Trophoblast cell (in vitro differentiated cells and primary cell): ENCODE measurements around the gene OPCML.

Experiments used
- DNase-seq, 2 donors: peaks; one replicate each; pipeline ENCODE4 v3.0.0-alpha.2; 2016
- H2AFZ ChIP-seq: 2 replicates; pipeline ENCODE4 v1.6.1; 2013; ENCODE audit warnings: low read length, moderate library complexity, mild to moderate bottlenecking; ENCODE audit not compliant: insufficient read depth, poor library complexity
- H2AK5ac ChIP-seq: 2 replicates; pipeline ENCODE4 v1.6.1; 2013; ENCODE audit warnings: mild to moderate bottlenecking, low read length
- H2BK120ac ChIP-seq: 2 replicates; pipeline ENCODE4 v1.6.1; 2013; ENCODE audit warnings: low read length, mild to moderate bottlenecking, moderate library complexity; ENCODE audit not compliant: insufficient read depth, poor library complexity
- H2BK12ac ChIP-seq: 2 replicates; pipeline ENCODE4 v1.6.1; 2013; ENCODE audit warnings: mild to moderate bottlenecking, low read length, moderate library complexity
- H2BK5ac ChIP-seq: 2 replicates; pipeline ENCODE4 v1.6.1; 2013; ENCODE audit warnings: low read length, low read depth, moderate library complexity, mild to moderate bottlenecking; ENCODE audit not compliant: poor library complexity
- H3K14ac ChIP-seq: 2 replicates; pipeline ENCODE4 v1.6.1; 2013; ENCODE audit warnings: mild to moderate bottlenecking, low read length
- H3K18ac ChIP-seq: 2 replicates; pipeline ENCODE4 v1.6.1; 2013; ENCODE audit warnings: mild to moderate bottlenecking, low read length
- H3K23ac ChIP-seq: 2 replicates; pipeline ENCODE4 v1.6.1; 2013; ENCODE audit warnings: low read length
- H3K27ac ChIP-seq: 2 replicates; pipeline ENCODE4 v1.5.1; 2013; ENCODE audit warnings: low read depth, mild to moderate bottlenecking, inconsistent platforms, low read length, moderate library complexity
- H3K27me3 ChIP-seq: 2 replicates; pipeline ENCODE4 v1.6.1; 2013; ENCODE audit warnings: inconsistent platforms, mild to moderate bottlenecking, low read length, moderate library complexity; ENCODE audit not compliant: insufficient read depth
- H3K36me3 ChIP-seq, 2 experiments: 1 replicate in 1 of 2; 2 replicates in 1 of 2; pipeline ENCODE4 v1.6.1; 2013; ENCODE audit warnings: low read length in 2 of 2, mild to moderate bottlenecking in 2 of 2, moderate library complexity in 1 of 2; ENCODE audit not compliant: insufficient read depth in 2 of 2, control insufficient read depth in 1 of 2
- H3K4ac ChIP-seq: 2 replicates; pipeline ENCODE4 v1.6.1; 2013; ENCODE audit warnings: low read depth, mild to moderate bottlenecking, low read length, moderate library complexity
- H3K4me1 ChIP-seq, 2 experiments: 1 replicate in 1 of 2; 2 replicates in 1 of 2; pipeline ENCODE4 v1.6.1; 2013; ENCODE audit warnings: low read length in 2 of 2, mild to moderate bottlenecking in 2 of 2, moderate library complexity in 1 of 2; ENCODE audit not compliant: insufficient read depth in 2 of 2, control insufficient read depth in 1 of 2
- H3K4me2 ChIP-seq: 2 replicates; pipeline ENCODE4 v1.6.1; 2013; ENCODE audit warnings: inconsistent platforms, mild to moderate bottlenecking, low read length, moderate library complexity
- H3K4me3 ChIP-seq: 2 replicates; pipeline ENCODE4 v1.5.1; 2013; ENCODE audit warnings: mild to moderate bottlenecking, low read depth, low read length, inconsistent platforms
- H3K79me1 ChIP-seq: one replicate; pipeline ENCODE4 v1.6.1; 2013; ENCODE audit warnings: low read length
- H3K79me2 ChIP-seq: 2 replicates; pipeline ENCODE4 v1.6.1; 2013; ENCODE audit warnings: low read length, mild to moderate bottlenecking; ENCODE audit not compliant: control insufficient read depth, insufficient read depth, poor library complexity
- H3K9ac ChIP-seq: 2 replicates; pipeline ENCODE4 v1.6.1; 2013; ENCODE audit warnings: mild to moderate bottlenecking, low read length
- H3K9me3 ChIP-seq: 2 replicates; pipeline ENCODE4 v1.6.1; 2013; ENCODE audit warnings: low read depth, mild to moderate bottlenecking, control low read depth, inconsistent platforms, low read length; ENCODE audit not compliant: insufficient read depth
- H4K12ac ChIP-seq: 2 replicates; pipeline ENCODE4 v1.6.1; 2013; ENCODE audit warnings: low read depth, mild to moderate bottlenecking, low read length, moderate library complexity
- H4K8ac ChIP-seq: 2 replicates; pipeline ENCODE4 v1.6.1; 2013; ENCODE audit warnings: low read depth, mild to moderate bottlenecking, low read length, moderate library complexity
- H4K91ac ChIP-seq: one replicate; pipeline ENCODE4 v1.6.1; 2013; ENCODE audit warnings: low read depth, mild to moderate bottlenecking, low read length, moderate library complexity
- WGBS: extraction: QIAGEN DNeasy Blood & Tissue Kit; methylation state at CpG from one replicate; pipeline ENCODE4 v1.1.7; 2013; ENCODE audit warnings: missing lambda C conversion rate; ENCODE audit not compliant: insufficient read length, insufficient coverage; ENCODE audit errors: extremely low coverage; 5-methylcytosine and 5-hydroxymethylcytosine counted together

The OPCML gene

DNA sequence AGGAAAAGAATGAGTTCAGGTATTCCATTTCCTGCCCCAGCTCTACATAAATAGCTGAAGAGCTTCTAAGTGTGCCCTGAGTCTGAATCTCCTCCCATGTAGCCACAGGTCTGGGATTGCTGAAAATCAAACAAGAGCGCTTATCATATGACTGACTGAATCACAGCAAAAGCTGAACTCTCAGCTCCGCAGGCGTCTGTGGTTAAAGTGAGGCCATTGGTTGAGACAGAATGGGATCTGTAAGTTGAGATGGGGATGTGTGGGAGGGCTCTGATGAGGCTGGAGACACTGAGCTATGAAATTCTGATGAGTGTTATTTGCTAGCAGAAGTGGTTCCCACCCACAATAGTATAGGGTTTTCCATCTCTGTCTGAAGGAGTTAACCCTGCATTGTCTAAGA lies 637.0 kb downstream of the OPCML start:
- H3K18ac ChIP-seq: no peak overlapping the region
- no peak overlapping the region for H3K4me3 ChIP-seq
- no peak overlapping the region for H2AK5ac ChIP-seq
- no CpG with 5 or more reads among the region's 3 CpGs for WGBS
- H4K12ac ChIP-seq: no peak overlapping the region
- H3K4me1 ChIP-seq: no peaks in the 10 kb centered on the region
- peak overlapping the region; percentile 15 for H3K23ac ChIP-seq
- H3K79me1 ChIP-seq: no peaks in the 10 kb centered on the region
- no peak for DNase-seq
- no peak overlapping the region for H4K8ac ChIP-seq
- no peak overlapping the region for H2BK5ac ChIP-seq
- no peak overlapping the region for H4K91ac ChIP-seq
- H3K36me3 ChIP-seq: no peaks in the 10 kb centered on the region
- H3K9ac ChIP-seq: no peak overlapping the region
- H2BK120ac ChIP-seq: no peak overlapping the region
- H3K4me2 ChIP-seq: no peak overlapping the region
- H2AFZ ChIP-seq: no peak overlapping the region
- H3K27me3 ChIP-seq: no peaks in the 10 kb centered on the region
- H3K79me2 ChIP-seq: no peaks in the 10 kb centered on the region
- H2BK12ac ChIP-seq: no peak overlapping the region
- no peak overlapping the region for H3K27ac ChIP-seq
- peaks cover 2% of the 10 kb centered on the region for H3K9me3 ChIP-seq
- H3K14ac ChIP-seq: no peak overlapping the region
- no peak overlapping the region for H3K4ac ChIP-seq

DNA sequence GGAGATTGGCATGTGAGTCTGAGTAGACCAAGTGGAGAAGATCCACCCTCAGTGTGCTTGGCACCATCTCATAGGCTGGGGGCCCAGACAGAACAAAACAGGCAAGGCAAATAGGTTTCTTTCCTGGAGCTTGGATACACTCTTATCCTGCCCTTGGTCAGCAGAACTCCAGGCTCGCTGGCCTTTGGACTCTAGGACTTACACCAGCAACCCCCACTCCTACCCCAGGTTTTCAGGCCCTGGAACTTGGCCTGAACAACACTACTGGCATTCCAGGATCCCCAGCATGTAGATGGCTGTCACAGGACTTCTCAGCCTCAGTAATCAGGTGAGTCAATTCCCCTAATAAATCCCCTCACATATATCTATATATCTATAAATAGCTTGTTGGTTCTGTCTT lies 637.7 kb downstream of the OPCML start:
- H3K23ac ChIP-seq: no peak overlapping the region
- H3K36me3 ChIP-seq: no peaks in the 10 kb centered on the region
- H2AK5ac ChIP-seq: no peak overlapping the region
- H2BK5ac ChIP-seq: no peak overlapping the region
- no peak overlapping the region for H4K91ac ChIP-seq
- DNase-seq: no peak
- H3K79me1 ChIP-seq: no peaks in the 10 kb centered on the region
- peaks cover 2% of the 10 kb centered on the region for H3K9me3 ChIP-seq
- H2AFZ ChIP-seq: no peak overlapping the region
- no peak overlapping the region for H3K18ac ChIP-seq
- H3K27me3 ChIP-seq: no peaks in the 10 kb centered on the region
- H3K14ac ChIP-seq: no peak overlapping the region
- no peak overlapping the region for H2BK120ac ChIP-seq
- H4K8ac ChIP-seq: no peak overlapping the region
- H4K12ac ChIP-seq: no peak overlapping the region
- H3K4me2 ChIP-seq: no peak overlapping the region
- no peaks in the 10 kb centered on the region for H3K79me2 ChIP-seq
- H3K4me3 ChIP-seq: no peak overlapping the region
- WGBS: no CpG with 5 or more reads among the region's 1 CpG
- H3K9ac ChIP-seq: no peak overlapping the region
- no peak overlapping the region for H2BK12ac ChIP-seq
- H3K27ac ChIP-seq: no peak overlapping the region
- H3K4ac ChIP-seq: no peak overlapping the region
- no peaks in the 10 kb centered on the region for H3K4me1 ChIP-seq

- no peak overlapping the region for H4K91ac ChIP-seq
- H3K9ac ChIP-seq: no peak overlapping the region
- H3K9me3 ChIP-seq: peaks cover under 1% of the 10 kb centered on the region
- no peak overlapping the region for H3K4ac ChIP-seq
- H3K79me2 ChIP-seq: no peaks in the 10 kb centered on the region
- no peak overlapping the region for H2BK120ac ChIP-seq
- no peak overlapping the region for H3K27ac ChIP-seq
- no CpG with 5 or more reads among the region's 5 CpGs for WGBS
- DNase-seq: no peak
- H3K79me1 ChIP-seq: no peaks in the 10 kb centered on the region
- no peaks in the 10 kb centered on the region for H3K36me3 ChIP-seq
- H2AFZ ChIP-seq: no peak overlapping the region
- no peak overlapping the region for H3K14ac ChIP-seq
- H3K4me1 ChIP-seq: peaks cover 0 to 3% of the 10 kb centered on the region in 2 experiments
- H3K4me2 ChIP-seq: no peak overlapping the region
- no peak overlapping the region for H4K8ac ChIP-seq
- no peak overlapping the region for H4K12ac ChIP-seq
- no peak overlapping the region for H2BK12ac ChIP-seq
- H3K27me3 ChIP-seq: no peaks in the 10 kb centered on the region
- no peak overlapping the region for H2BK5ac ChIP-seq
- H3K18ac ChIP-seq: no peak overlapping the region
- H2AK5ac ChIP-seq: no peak overlapping the region
- no peak overlapping the region for H3K4me3 ChIP-seq
- no peak overlapping the region for H3K23ac ChIP-seq
Measured at GRCh38 chr11:132892876-132893275, 639.4 kb downstream of the OPCML start.

- no peaks in the 10 kb centered on the region for H3K79me1 ChIP-seq
- H4K12ac ChIP-seq: no peak overlapping the region
- H3K18ac ChIP-seq: no peak overlapping the region
- no peak overlapping the region for H3K23ac ChIP-seq
- no peaks in the 10 kb centered on the region for H3K9me3 ChIP-seq
- peaks cover 5 to 8% of the 10 kb centered on the region in 2 experiments for H3K4me1 ChIP-seq
- H2AFZ ChIP-seq: no peak overlapping the region
- H2BK5ac ChIP-seq: no peak overlapping the region
- H4K91ac ChIP-seq: no peak overlapping the region
- no peak overlapping the region for H4K8ac ChIP-seq
- H3K79me2 ChIP-seq: no peaks in the 10 kb centered on the region
- DNase-seq: no peak
- no peak overlapping the region for H3K4ac ChIP-seq
- no peak overlapping the region for H3K27ac ChIP-seq
- no peaks in the 10 kb centered on the region for H3K27me3 ChIP-seq
- WGBS: no CpG with 5 or more reads among the region's 6 CpGs
- no peak overlapping the region for H2BK12ac ChIP-seq
- no peak overlapping the region for H3K14ac ChIP-seq
- no peak overlapping the region for H3K4me3 ChIP-seq
- H2BK120ac ChIP-seq: no peak overlapping the region
- H3K9ac ChIP-seq: no peak overlapping the region
- H3K36me3 ChIP-seq: no peaks in the 10 kb centered on the region
- no peak overlapping the region for H3K4me2 ChIP-seq
- no peak overlapping the region for H2AK5ac ChIP-seq
Measured at GRCh38 chr11:132888226-132888625, 644.1 kb downstream of the OPCML start.
